GM18867 (cell line): ENCODE measurements around the gene ZNF215.
"Not testable (repeated sequence)": the region's sequence is repeated elsewhere in the genome, so short reads cannot be mapped to it uniquely, and the experiment has no call there.

Source experiments
- ATAC-seq: cut with Tn5 transposase; IDR thresholded peaks from one replicate; pipeline ENCODE4 v1.9.1; 2021; ENCODE audit warnings: mild to moderate bottlenecking, moderate library complexity; ENCODE audit not compliant: unreplicated experiment

ZNF215 gene

DNA sequence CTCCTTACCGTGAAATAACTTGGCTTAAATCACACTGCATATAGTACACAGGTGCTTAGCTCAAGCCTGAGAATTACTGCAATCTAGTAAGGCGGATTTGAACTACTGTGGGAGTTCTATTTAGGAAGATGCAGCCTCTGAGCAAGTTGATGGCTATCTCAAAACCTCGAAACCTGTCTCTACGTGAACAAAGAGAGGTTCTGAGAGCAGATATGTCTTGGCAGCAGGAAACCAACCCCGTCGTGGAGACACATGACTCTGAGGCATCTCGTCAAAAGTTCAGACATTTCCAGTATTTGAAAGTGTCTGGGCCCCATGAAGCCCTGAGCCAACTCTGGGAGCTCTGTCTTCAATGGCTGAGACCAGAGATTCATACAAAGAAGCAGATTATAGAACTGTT, 5.9 kb downstream of the ZNF215 start:
- ATAC-seq: no peak

DNA sequence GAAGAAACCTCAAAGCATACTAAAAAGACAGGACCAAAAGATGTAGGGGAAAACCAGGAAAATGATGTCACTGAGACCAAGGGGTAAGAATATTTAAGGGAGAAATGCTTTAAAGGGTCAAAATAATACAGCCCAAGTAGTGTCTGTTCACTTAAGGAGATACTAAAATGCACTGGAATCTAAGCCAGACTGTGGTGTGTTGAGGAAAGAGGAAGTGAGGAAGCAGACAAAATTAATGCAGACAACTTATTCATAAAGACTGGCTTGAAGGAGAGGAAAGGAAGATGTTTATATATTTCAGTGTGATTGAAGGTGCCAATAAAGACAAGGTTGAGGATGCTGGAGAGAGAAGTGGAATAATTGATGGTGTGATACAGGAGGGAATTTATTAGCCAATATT, 15.7 kb downstream of the ZNF215 start:
- no peak for ATAC-seq

DNA sequence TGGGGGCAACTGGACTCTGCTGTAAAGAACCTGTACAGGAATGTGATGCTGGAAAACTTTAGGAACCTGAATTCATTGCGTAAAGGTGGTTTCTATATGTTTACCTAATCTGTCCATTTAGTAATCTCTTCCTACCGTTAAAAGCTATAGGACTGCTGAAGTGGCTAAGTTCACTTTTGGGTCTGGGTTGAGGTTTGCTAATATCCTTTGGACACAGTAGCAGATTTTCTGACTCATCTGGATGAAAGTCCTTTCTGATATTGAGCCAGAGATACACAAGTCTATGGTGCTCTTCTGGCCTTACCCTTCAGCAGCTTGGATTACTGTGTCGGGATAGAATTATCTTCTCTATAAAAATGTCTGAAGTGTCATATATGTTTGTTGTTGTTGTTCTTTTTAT, 16.9 kb downstream of the ZNF215 start:
- ATAC-seq: no peak

- ATAC-seq: not testable (repeated sequence)
These were observed 28.0 kb downstream of the ZNF215 start for GRCh38 chr11:6954248-6954647.

GRCh38 chr11:6962141-6962540, 35.9 kb downstream of the ZNF215 start:
- no peak for ATAC-seq

DNA sequence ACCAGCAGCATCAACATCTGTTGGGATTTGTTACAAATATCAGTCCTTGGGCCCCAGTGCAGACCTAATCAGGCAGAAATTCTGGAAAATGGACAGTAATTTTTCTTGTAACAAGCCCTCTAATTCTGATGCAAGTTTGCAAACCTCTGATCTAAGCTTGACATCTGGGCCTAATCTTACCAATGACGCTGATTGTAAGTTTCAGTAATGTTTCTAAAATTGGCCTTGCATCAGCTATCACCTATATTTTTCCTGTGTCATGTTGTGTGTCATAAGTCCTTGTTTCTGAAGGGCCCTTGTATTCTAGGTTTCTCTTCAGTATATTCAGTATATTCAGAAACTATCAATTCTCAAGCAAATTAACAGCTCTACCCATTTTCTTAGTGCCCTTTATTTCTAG, 36.4 kb downstream of the ZNF215 start:
- ATAC-seq: peak; percentile 97

GRCh38 chr11:6968816-6969215, 42.6 kb downstream of the ZNF215 start:
- no peak for ATAC-seq

GRCh38 chr11:6969854-6970253, 43.6 kb downstream of the ZNF215 start:
- not testable (repeated sequence) for ATAC-seq

DNA sequence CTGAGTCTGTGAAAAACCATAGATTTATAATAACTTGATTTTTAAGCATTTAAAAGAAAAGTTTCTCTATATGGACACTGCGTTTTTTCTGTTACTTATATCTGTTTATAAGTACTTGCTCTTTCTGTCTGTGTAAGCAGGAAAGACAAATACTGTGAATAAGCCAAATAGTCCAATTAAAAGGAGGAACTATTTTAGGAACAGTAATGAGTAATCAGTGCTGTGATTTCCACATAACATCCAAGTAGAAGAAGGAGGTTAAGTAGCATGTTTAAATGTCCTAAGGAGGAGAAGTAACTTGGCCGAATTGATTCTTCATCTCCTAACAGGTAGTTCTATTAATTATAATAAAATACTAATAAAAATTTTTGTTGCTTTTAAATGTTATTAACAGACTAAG, 53.1 kb downstream of the ZNF215 start:
- ATAC-seq: no peak

- no peak for ATAC-seq
These were observed 60.3 kb downstream of the ZNF215 start for GRCh38 chr11:6986487-6986886.

DNA sequence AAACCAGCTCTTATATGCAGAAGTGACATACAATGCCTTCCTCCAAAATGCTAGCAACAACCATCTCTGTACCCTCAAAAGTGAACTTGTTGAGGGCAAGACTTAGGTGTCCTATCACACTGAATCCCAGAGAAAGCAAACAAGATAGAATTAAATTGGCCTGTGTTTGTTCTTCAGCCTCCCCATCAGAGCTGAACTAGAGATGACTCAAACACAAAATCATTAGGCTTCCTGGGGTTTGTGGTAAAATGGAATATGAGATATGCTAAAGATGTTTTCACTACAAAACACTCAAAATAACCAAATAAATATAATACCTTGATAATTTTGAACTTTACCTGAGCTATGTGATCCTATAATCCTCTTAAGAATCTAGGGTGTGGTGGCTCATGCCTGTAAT, 62.3 kb downstream of the ZNF215 start:
- no peak for ATAC-seq

- no peak for ATAC-seq
These were observed 65.0 kb downstream of the ZNF215 start for GRCh38 chr11:6991227-6991626.

GRCh38 chr11:6992026-6992425, 65.8 kb downstream of the ZNF215 start:
- no peak for ATAC-seq

DNA sequence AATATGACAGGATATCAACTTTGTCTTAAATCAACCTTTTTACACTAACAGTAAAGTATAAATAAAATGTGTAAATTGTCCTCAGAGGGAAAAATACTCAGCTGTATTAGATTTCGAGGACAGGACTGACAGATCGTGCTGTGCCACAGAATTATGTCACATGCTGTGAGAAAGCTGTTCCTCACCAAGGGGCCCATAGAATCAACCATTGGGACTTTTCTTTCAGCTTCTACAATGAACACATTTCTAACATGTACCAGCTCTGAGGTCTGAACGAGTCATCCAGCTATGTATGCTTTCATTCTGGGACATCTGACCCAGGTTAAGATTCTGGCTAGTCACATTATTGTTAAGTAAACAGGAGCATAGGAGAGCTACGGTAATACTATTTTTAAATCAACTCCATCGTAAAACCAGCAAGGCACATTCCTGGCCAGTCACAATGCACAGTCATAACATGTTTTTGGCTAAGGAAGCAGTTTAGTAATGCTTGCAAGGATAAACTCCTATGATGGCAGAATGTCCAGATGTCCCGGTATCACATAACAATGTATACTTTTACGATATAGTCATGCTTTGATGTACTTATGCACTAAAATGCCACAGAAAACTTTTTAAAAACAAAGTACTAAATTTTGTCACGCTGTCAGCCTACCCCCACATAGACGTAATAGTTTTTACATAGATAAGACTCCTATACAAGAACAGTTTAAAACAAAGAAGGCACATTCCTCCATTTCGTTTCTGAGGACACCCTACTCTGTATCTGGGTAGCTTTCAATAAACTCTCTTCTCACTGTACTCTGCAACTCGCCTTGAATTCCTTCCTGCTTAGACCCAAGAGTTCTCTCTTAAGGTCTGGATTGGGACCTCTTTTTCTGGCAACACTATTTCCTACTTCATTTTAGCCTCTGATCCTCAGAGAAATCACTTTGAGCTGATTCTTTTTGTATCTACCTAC, 66.5 kb downstream of the ZNF215 start:
- ATAC-seq: no peak

GRCh38 chr11:6995703-6996102, 69.5 kb downstream of the ZNF215 start:
- ATAC-seq: no peak

DNA sequence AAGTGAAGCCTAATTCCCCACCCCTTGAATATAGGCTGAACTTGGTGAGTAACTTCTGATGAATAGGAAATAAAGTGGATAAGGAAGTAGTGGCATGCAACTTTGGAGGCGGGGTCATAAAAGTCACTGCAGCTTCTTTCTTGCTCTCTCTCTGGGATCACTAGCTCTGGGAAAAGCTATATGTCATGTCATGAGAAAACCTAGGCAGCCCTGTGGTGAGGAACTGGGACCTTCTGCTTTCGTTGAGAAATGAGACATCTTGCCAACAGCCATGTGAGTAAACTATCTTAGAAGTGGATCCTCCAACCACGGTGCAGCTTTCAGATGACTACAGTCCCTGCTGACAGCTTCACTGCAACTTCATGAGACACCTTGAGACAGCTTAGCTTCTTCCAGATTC, 78.3 kb downstream of the ZNF215 start:
- ATAC-seq: peak; percentile 72
